PC-3 (cell line): ENCODE data around the gene ABCF3.

Source experiments
- CTCF ChIP-seq: fragments of 300-600 bp; sonication (generic); conservative IDR thresholded peaks from 2 replicates; pipeline ENCODE4 v1.5.1; 2017; ENCODE audit warnings: antibody characterized with exemption, low read depth, mild to moderate bottlenecking, low read length
- EZH2 ChIP-seq: fragments of 300-600 bp; sonication (generic); IDR thresholded peaks from one replicate; pipeline ENCODE4 v1.6.1; 2017; ENCODE audit warnings: antibody characterized with exemption, mild to moderate bottlenecking, low read length; ENCODE audit not compliant: unreplicated experiment

DNA sequence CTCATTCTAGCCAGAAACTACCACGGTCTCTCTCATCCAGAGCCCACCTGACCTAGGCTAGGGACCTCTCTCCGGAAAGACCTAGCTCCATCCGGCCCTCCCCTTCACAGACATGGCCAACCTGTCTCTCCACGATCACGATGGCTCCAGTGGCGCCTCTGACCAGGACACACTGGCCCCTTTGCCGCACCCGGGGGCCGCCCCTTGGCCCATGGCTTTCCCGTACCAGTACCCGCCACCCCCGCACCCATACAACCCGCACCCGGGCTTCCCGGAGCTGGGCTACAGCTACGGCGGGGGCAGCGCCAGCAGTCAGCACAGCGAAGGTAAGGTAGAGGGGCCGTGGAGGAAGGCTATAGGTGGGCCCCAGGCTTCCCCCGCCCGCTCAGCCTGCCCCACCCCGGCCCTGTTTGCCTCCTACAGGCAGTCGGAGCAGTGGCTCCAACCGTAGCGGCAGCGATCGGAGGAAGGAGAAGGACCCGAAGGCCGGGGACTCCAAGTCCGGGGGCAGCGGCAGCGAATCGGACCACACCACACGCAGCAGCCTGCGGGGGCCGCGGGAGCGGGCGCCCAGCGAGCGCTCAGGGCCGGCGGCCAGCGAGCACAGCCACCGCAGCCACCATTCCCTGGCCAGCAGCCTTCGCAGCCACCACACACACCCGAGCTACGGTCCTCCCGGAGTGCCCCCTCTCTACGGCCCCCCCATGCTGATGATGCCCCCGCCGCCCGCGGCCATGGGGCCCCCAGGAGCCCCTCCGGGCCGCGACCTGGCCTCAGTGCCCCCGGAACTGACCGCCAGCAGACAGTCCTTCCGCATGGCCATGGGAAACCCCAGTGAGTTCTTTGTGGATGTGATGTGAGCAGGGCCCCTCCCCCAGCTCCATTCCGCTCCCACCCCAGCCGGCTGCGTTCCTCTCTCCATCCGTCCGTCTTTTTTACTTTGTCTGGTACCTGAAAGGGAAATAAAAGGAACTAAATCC lies 15.8 kb upstream of the ABCF3 start:
- TF ChIP-seq CTCF = no peak
- TF ChIP-seq EZH2 = no peak
